ENCODE measurements around the gene AXIN2. TPM values are rescaled to one million over a fixed set of nuclear protein-coding genes. Genes with fewer than 3 reads are reported as not detected.
"Not testable (repeated sequence)": the region's sequence is repeated elsewhere in the genome, so short reads cannot be mapped to it uniquely, and the experiment has no call there.

The AXIN2 gene
- total RNA-seq, 1 donor from 2014 or later, result 5.1 TPM

DNA sequence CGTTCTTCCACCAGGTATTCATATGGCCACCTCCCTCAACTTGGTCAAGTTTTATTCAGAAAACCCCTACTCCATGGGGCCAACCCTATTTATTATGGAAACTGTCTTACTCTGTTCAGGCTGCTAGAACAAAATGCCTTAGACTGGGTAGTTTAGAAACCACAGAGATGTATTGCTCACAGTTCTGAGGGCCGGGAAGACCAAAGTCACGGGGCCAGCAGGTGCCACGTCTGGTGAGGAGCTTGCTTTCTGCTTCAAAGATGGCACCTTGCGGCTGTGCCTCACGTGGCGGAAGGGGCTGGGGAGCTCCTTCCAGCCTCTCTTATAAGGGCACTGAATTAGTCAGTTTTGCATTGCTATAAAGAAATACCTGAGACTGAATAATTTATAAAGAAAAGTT lies 74.3 kb downstream of the AXIN2 start:
- no peak for DNase-seq (ENCODE audit: low read depth)

DNA sequence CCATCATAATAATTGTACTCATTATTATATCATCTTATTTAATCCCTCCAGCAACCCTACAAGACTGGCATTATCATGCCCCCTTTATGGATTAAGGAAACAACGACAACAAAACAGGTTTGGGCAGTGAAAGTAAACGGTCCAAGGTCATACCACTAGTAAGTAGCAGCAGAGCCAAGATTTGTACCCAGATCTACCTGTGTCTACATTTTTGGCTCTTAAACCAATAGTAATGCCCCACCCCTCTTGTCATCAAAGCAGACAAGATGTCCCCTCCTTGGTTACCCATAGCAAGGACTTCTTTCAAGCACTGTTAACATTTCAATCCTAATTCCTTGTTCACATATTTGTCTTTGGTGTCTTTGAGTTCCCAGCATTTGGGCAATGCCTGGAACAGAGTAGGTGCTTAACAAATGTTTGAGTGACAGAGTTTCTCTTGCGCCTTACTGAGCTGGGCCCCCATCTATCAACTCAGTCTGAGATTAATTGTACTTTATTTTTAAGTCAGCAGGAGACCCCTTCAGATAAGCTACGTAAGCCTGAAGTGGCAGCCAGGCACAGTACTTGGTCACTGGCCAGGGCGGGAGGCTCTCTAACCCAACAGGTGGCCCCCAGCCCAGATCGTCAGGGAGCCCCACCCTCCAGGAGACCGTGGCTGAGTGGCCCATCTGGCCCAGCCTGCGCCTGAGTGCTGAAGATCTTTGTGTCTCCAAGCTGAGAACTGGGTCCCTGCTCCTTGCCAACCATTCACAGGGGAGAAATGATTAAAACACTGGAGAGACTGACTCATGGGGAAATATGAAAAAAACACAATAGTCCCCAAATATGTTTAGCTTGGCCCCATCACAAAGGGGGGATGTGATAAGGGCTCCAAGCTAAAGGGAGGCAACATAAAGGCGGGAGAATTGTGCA lies 75.8 kb downstream of the AXIN2 start:
- no peak for DNase-seq (ENCODE audit: low read depth)

DNA sequence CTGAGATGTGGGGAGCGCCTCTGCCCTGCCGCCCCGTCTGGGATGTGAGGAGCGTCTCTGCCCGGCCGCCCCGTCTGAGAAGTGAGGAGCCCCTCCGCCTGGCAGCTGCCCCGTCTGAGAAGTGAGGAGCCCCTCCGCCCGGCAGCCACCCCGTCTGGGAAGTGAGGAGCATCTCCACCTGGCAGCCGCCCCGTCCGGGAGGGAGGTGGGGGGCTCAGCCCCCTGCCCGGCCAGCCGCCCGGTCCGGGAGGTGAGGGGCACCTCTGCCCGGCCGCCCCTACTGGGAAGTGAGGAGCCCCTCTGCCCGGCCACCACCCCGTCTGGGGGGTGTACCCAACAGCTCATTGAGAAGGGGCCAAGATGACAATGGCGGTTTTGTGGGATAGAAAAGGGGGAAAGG lies 77.0 kb downstream of the AXIN2 start:
- DNase-seq (ENCODE audit: low read depth), result not testable (repeated sequence)

DNA sequence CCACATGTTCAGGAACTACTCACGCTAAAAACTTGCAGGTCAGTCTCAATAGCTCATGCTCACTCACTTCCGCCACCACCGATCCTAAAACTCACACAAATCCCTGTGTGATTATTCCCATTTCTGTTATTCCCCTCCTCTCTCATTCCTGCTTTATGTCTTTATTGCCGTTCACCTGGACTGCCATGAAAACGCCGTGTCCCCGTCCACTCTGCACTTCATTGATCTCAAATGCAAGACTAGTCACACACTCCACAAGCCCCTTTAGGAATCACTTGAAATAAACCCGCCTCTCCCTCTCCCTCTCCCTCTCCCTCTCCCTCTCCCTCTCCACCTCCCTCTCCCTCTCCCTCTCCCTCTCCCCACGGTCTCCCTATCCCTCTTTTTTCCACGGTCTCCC lies 78.0 kb downstream of the AXIN2 start:
- no peak for DNase-seq (ENCODE audit: low read depth)

DNA sequence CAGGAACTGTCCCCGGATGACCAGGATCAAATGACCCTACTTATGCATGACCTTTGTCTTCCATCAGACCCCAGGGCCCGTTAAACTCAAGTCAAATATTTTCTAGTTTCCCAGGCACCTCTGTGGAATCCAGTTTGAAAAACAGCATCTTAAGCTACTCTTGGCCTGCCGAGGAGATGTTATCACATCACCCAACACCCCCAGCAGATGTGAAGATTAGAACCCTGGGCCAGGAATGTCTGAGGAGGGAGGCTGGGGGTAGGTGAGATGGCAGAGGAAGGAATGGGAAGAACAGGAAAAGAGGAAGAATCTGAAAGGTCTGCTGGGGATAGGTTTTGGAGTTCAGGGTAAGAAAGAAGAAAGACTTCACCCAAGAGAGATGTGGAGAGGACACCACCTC lies 79.2 kb downstream of the AXIN2 start:
- DNase-seq (ENCODE audit: low read depth), result no peak

DNA sequence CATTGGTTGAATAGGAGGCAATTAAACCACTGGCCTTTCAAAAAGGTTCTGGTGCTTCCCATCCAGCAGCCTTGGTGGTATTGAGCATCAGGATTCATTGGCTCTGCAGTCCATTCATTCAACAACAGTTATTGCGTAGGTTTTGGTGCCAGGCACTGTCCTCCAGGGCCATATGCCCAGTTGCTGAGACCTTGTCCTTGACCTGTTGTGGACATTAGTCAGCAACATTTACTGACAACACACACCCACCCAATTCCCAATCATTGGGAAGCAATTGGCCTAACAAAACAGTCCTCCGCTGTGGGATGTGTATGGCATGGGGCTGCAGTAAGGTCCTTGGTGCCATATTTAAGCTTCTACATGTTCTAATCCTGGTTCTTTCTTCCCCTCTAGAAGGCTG lies 82.2 kb downstream of the AXIN2 start:
- DNase-seq (ENCODE audit: low read depth), result no peak

Data from myocyte (in vitro differentiated cells).